Measurements from ENCODE around the gene ZDHHC6.
"Not testable (repeated sequence)": the region's sequence is repeated elsewhere in the genome, so short reads cannot be mapped to it uniquely, and the experiment has no call there.

The ZDHHC6 gene

GRCh38 chr10:112394475-112394875 is 52.2 kb downstream of the ZDHHC6 start:
- no peak overlapping the region for H3K4me3 ChIP-seq (replicated peaks in 1 of 2; ENCODE audit: low read depth in 2 of 2, low read length in 2 of 2)
- no peak for TF ChIP-seq CTCF (IDR thresholded peaks at IDR 0.05; ENCODE audit: low read depth, low read length)
- DNase-seq (ENCODE audit: low read depth in 2 of 2) = no peak

GRCh38 chr10:112393827-112394226 is 52.9 kb downstream of the ZDHHC6 start:
- no peak overlapping the region for H3K4me3 ChIP-seq (replicated peaks in 1 of 2; ENCODE audit: low read depth in 2 of 2, low read length in 2 of 2)
- TF ChIP-seq CTCF (IDR thresholded peaks at IDR 0.05; ENCODE audit: low read depth, low read length) = no peak
- no peak for DNase-seq (ENCODE audit: low read depth in 2 of 2)

GRCh38 chr10:112393341-112393740 is 53.4 kb downstream of the ZDHHC6 start:
- H3K4me3 ChIP-seq (replicated peaks in 1 of 2; ENCODE audit: low read depth in 2 of 2, low read length in 2 of 2) = no peak overlapping the region
- no peak for TF ChIP-seq CTCF (IDR thresholded peaks at IDR 0.05; ENCODE audit: low read depth, low read length)
- no peak for DNase-seq (ENCODE audit: low read depth in 2 of 2)

GRCh38 chr10:112390125-112390703 is 56.5 kb downstream of the ZDHHC6 start:
- no peak overlapping the region for H3K4me3 ChIP-seq (replicated peaks in 1 of 2; ENCODE audit: low read depth in 2 of 2, low read length in 2 of 2)
- TF ChIP-seq CTCF (IDR thresholded peaks at IDR 0.05; ENCODE audit: low read depth, low read length) = no peak
- no peak for DNase-seq (ENCODE audit: low read depth in 2 of 2)

GRCh38 chr10:112389271-112389822 is 57.4 kb downstream of the ZDHHC6 start:
- H3K4me3 ChIP-seq (replicated peaks in 1 of 2; ENCODE audit: low read depth in 2 of 2, low read length in 2 of 2) = no peak overlapping the region
- DNase-seq (ENCODE audit: low read depth in 2 of 2) = peak; percentile 64 to 85

GRCh38 chr10:112388548-112388947 is 58.2 kb downstream of the ZDHHC6 start:
- TF ChIP-seq CTCF (IDR thresholded peaks at IDR 0.05; ENCODE audit: low read depth, low read length) = no peak
- no peak overlapping the region for H3K4me3 ChIP-seq (replicated peaks in 1 of 2; ENCODE audit: low read depth in 2 of 2, low read length in 2 of 2)
- DNase-seq (ENCODE audit: low read depth in 2 of 2) = no peak

More at GRCh38 chr10:112389271-112389822, 57.4 kb downstream of the ZDHHC6 start:
- no peak for TF ChIP-seq CTCF (IDR thresholded peaks at IDR 0.05; ENCODE audit: low read depth, low read length)

- not testable (repeated sequence) for H3K4me3 ChIP-seq (replicated peaks in 1 of 2; ENCODE audit: low read depth in 2 of 2, low read length in 2 of 2); DNase-seq (ENCODE audit: low read depth in 2 of 2)
Measured at GRCh38 chr10:112388056-112388455, 58.7 kb downstream of the ZDHHC6 start.

Data from cardiac fibroblast (primary cell).